Stimulated activated CD4-positive, alpha-beta T cell treated with anti-CD3 and anti-CD28 coated beads, TNF-alpha, amount 100 ng/mL, for 1 hour (primary cell): ENCODE data around the gene PTPN14.
"Not testable (repeated sequence)": the region's sequence is repeated elsewhere in the genome, so short reads cannot be mapped to it uniquely, and the experiment has no call there.

ENCODE experiments used
- DNase-seq, 3 donors: peaks; one replicate each; pipeline ENCODE4 v3.0.0-alpha.2; 2020; ENCODE audit warnings: low read depth in 3 of 3, low spot score in 1 of 3

PTPN14 gene

DNA sequence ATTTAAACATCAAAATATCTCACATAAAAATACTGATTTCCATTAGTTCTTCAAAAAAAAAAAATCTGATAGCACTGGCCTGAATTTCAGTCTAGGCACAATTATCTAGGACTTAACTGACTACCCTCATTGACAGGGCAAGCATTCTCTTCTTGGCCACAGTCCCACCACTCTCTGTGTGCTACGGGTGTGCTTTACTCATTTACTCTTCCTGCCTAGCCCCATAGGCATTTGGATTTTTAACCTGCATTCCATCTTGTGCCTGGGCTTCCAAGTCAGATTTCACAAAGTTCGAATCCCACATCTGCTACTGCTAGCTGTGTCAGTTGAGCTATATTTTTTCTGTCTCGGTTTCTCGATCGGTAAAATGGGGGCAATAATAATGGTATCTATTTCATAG is 38.0 kb downstream of the PTPN14 start:
- DNase-seq, result no peak

DNA sequence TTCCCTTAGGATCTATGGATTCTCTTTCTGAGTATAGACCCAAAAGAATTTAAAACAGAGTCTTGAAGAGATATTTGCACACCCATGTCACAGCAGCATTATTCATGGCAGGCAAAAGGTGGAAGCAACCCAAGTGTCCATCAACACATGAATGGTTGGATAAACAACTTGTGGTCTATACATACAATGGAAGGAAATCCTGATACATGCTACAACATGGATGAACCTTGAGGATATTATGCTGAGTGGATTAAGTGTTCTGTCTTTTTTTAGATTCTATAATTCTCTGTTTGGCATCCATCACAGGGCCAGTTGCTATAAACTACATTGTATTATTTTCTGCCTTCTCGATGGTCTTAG is 39.8 kb downstream of the PTPN14 start:
- no peak for DNase-seq

DNA sequence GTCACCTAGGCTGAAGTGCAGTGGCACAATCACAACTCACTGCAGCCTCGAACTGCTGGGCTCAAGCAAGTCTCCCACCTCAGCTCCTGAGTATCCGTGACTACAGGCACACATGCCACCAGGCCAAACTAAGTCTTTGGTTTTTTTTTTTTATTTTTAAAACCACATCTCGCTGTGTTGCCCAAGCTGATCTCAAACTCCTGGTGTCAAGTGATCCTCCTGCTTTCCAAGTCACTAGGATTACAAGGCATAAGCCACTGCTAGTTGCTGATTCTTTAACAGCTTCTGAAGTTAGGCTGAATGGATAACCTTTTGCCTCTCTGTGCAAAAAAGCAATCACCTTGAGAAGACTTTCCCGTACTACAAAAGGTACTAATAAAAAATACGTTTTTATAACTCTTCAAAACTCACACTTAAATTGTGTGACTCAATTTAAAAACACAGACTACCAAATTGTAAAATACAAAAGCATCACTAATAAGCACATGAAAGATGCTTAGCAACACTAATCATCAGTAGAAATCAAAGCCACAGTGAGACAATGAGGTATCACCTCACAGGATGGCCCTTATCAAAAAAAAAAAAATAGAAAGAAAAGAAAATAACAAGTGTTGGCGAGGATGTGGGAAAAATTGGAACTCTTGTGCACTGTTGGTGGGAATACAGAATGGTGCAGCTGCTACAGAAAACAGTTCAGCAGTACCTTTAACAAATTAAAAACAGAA is 40.3 kb downstream of the PTPN14 start:
- DNase-seq, result no peak

DNA sequence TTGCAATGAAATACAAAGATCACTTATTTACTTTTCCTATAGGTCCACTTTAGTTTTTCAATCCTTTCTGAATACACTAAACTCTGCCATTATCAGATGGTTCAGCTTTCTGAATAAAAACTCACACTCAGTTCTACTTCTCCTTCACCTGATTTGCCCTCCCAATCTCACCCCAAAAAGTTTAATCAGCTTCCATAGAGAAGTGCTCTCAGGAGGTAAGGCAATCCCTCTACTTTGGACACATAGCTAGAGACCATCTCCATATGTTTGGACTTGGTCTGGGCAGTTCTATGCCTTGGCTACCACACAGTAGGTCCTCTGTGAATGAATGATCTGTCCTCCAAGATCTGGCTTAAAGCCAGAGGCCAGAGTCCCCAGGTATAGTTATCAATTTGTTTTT is 40.9 kb downstream of the PTPN14 start:
- DNase-seq, result no peak

DNA sequence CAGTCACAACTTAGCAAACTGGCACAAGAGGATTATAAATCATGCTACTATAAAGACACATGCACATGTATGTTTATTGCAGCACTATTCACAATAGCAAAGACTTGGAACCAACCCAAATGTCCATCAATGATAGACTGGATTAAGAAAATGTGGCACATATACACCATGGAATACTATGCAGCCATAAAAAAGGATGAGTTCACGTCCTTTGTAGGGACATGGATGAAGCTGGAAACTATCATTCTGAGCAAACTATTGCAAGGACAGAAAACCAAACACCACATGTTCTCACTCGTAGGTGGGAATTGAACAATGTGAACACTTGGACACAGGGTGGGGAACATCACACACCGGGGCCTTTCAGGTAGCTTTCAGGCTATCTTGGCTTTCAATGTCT is 41.8 kb downstream of the PTPN14 start:
- not testable (repeated sequence) for DNase-seq

DNA sequence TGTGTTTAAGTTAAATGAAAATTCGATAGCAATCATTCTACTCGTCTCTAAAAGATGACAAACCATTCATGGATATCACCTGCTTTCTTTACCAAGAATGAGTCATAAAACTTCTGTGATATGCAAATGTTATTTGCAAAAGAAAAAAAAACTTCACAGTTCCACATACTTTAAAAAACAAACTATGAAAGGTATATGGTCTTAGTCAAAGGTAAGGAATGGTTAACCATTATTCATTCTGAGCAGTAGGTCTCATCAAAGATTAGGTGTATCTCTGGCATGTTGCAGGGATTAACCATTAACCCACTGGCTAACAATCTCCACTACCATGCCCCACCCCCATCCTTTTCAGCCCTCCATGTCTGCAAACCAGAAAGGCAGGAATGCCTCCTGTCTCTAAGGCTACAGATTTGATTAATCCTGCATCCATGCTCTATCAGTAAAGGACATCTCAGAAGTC is 44.4 kb downstream of the PTPN14 start:
- no peak for DNase-seq

DNA sequence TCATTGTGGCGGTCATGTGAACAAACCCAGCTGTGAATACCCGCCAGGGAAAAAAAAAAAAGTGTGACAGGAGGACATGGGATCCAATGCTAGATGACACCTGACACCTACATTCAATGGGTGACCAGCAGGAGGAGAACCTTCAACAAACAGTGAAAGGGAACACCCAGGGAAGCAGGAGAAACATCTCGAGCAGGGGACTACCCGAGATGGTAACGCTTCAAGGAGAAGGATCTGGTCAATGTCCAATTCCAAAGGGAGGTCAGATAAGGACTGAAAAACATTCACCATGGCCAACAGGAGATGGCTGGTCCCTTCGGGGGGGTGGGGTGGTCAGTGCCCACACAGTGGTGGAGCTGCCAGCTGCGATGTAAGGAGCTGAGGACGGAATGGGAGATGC is 46.3 kb downstream of the PTPN14 start:
- no peak for DNase-seq

DNA sequence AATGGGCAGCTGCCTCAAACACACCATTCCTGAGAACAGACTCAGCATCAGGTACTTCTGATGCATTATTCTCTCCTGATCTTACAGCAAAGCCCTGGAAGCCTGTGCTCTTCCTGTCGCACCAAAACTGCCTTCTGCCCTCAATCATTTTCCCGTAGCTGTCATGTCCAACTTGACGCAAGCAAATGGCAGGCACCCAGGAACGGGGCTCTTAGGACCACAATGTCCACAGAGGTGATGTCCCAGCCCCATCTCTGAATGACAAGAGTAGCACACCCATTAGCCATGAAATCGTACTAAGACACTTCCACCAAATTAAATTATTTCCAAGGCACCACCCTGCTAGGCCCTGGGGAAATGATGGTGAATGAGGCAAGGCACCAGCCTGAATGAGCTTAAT is 47.1 kb downstream of the PTPN14 start:
- DNase-seq, result no peak

DNA sequence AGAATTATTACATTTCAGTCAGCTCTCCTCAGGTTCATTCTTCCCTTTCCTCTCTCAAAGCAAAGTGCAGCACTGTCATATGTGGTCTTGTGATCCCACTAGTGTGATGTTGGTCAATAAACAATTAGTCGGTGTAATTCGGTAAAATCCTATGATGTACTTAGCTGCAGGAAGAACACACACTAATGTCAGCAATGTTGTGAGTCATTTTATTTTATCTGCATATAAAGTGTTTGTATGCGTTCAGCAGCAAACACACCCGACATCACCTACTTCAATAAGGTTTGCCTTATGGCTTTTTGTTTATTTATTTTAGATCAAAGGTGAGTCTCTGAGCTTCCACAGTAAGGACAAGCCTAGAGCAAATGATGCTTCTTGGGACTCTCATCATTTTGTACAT is 47.8 kb downstream of the PTPN14 start:
- no peak for DNase-seq

DNA sequence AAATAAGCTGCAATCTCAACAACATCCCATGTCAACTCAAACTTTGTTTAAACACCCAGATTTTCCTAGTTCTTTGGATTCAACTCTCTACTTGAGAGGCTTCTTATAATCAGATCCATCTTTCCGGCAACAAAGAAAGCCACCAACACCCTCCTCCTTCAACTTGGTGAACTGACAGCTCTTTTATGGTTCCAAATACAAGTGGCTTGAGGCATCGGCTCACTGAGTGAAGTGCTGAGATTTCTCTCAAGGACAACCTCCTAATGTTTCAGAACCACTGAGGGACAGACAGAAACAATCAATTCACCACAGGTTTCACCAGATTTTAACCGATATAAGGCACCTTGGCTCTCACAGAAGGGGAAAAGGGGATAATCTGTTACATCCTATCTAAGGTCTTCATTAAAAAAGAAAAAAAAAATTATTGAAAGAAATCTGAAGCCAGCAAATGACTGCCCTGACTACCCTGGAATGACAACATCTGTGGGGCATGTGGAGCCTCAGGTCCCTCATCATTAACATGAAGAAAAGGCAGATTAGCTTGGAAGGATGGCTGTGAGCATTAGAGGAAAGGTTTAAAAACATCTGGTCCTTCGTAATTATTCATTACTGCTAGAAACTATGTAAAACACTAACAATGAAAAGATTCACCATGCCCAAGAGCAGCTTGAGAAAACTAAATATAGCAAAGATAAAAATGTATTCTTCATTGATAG is 50.9 kb downstream of the PTPN14 start:
- no peak for DNase-seq

DNA sequence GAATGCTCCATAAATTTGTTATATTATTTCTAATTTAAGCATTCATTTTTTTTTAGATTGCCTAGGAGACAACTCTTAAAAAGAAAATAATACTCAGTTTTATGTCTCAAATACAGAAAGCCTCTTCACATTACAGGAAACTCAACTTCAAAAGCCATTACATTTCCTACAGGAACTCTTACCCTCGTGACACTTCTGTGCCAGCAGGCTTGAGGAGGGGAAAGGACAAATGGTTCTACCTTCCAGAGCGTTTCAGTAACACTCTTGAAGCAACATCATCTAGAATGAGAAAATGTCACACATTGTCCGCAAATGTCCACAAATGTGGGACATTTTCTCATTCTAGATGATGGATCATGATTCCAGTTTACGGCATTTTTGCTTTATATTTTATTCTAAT is 51.7 kb downstream of the PTPN14 start:
- DNase-seq, result no peak

DNA sequence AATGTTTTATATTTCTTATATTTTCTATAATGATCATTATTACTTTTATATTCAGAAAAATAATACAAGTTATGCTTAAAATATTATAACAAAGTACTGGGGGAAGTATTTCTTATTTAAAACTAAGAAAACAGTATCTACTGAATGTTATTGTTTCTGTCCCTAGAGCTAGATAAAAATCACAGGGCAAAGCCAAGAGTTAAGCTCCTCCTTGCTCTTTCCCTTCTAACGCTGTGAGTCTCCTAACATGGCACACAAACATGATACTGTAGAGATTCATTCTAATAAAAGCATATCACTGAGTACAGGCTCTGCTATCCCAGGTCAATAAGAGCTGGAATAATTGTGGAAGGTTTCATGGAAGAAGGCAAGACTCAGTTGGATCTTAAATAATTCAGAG is 53.4 kb downstream of the PTPN14 start:
- no peak for DNase-seq

DNA sequence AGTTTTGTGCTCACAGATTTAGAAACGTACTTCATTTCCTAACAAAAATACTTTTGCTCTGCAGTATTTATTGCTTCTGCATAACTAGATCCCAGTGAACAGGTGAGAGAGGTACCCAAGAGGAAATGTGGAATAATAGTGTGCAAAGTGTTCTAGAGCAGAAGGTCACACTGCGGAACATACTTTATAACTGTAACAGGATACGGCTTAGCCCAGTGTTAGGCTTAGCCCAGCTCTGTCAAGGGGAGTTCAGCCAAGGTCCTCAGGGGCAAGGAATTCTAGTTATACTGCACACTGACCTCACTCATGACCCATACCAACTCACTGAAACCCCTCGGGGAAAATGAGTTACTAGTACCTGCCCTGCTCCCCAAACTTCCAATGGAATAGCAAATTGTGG is 55.3 kb downstream of the PTPN14 start:
- DNase-seq, result no peak

DNA sequence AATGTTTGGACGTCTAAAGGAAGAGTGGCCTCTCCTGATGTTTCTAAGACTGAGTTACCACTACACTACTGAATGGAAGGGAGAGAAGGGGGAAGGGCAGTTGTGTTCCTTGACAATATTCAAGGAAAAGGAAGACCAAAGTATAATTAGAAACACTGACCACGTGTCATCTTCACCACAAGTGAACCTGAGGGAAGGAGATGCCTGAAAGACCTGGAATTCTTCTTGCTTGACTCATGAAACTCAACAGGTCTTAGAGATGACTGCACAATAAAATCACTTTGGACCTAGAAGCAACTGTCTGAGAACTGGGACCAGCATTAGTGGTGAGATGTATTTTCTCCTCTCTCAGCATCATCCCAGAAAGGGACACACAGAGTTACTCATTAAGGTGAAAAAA is 56.7 kb downstream of the PTPN14 start:
- no peak for DNase-seq

DNA sequence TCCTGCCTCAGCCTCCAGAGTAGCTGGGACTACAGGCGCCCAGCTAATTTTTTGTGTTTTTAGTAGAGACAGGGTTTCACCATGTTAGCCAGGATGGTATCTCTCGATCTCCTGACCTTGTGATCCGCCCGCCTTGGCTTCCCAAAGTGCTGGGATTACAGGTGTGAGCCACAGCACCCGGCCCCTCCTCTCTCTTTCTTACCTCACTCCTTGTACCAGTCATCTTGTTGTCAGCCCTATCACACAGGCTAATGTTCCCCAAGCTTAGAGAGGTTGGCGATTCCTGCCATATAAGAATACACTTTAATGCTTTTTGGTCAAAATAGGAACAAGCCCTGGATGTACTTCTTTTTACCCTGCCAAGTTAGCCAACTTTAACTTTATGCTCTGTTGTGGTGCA is 57.2 kb downstream of the PTPN14 start:
- DNase-seq, result not testable (repeated sequence)

DNA sequence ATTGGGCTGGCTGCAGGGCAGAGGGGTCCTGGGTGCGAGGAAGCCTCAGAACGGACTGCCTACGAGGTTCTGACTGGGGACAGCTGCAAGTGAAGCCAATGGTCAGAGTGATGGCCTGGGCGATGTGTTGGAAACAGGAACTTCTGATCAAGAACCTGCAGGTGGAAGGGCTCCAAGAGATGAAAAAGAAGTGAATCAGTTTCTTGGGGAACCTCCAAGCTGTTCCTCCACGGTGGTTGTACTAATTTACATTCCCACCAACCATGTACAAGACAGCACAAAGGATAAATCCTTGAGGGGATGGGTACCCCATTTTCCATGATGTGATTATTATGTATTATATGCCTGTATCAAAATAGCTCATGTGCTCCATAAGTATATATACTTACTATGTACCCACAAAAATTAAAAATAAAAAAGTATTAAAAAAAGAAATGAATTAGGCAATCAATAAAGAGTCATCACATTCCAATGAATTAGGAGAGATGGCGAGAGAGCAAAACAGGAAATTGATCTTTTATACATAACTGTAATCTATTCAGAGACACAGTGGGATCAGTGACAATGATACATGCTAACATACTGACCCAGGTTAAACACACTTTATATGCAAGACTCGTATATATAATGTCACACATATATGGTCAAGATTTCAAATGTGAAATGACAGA is 58.1 kb downstream of the PTPN14 start:
- DNase-seq, result no peak

DNA sequence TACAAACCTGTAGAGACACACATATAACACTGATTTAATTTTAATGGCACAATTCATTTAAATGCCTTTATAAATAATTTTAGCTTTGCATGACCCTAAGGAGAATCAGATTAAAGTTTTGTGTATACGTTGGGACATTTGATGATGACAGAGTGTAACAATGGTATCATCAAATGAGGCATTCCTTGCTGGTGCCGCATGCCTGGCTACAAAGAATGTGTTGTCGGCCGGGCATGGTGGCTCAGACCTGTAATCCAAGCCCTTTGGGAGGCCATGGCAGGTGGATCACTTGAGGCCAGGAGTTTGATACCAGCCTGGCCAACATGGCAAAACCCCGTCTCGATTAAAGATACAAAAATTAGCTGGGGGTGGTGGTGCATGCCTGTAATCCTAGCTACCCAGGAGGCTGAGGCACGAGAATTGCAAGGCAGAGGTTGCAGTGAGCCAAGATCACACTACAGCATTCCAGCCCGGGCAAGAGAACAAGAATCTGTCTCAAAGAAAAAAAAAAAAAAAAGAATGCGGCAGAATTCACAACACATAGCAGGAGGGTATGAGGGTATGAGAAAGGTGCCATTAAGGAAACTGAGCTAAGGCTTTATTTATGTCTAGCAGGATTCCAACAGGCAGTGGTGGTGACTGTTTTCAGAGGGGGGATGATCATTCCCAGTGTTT is 58.9 kb downstream of the PTPN14 start:
- no peak for DNase-seq

DNA sequence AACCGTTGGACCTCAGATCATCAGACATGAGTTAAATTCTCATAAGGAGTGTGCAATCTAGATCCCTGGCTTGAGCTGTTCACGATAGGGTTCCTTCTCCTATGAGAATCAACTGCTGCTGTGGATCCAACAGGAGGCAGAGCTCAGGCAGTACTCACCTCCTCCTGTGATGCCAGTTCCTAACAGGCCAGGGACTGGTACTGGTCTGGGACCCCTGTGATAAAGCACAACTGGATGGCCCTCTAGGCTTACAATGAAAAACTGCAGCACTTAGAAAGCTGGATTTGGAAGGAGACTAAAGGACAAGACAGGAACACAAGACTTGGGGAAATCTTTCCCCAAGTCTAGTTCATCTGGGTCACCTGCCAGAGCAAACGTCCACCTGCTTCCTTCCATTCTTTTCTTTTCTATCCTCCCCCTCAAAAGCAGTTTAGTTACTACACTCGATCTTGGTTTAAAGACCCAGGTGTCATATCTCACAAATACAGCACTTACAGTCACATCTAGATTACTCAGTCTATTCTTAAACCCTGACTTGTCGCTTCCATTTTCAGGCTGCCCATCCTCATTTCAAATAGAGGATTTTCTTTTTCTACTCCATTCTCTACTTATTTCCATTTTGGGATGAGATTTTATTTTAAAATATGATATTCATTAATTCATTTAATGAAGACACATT is 59.8 kb downstream of the PTPN14 start:
- no peak for DNase-seq

DNA sequence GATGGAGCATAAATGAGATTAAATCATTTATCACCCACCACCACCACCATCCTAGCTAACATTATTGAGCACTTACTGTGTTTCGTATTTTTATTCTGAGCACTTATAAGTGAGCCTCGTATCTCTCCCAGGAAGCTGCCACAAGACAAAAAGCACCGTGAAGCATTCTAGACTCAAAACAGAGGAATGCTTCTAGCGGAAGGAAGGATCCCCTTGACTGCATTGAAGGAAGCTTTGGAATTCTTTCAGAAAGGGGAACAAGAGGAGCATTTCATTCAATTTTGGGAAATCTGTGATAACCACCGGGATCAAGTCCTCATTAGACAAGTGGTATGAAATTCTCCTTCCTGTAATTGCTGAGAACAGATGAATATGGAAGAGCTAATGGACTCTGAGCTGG is 66.3 kb downstream of the PTPN14 start:
- no peak for DNase-seq

DNA sequence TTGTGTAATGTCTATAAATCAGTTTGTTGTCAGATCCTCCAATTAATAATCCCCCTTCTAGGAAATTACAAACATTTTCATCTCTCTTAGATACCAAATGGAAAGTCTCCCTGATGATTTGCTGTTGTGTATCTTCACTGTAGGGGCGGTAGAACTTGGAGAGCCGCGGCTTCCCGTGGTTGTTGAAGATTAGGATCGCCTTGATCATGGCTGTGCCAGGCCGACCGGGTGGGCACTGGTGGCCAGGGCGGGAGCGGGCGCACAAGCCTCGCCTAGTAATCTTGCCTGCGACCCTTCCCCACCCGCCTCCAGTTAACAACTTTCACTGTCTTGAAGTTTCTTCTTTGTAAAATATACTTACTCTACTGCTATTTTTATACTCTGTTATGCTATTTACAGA is 68.2 kb downstream of the PTPN14 start:
- DNase-seq, result not testable (repeated sequence)

DNA sequence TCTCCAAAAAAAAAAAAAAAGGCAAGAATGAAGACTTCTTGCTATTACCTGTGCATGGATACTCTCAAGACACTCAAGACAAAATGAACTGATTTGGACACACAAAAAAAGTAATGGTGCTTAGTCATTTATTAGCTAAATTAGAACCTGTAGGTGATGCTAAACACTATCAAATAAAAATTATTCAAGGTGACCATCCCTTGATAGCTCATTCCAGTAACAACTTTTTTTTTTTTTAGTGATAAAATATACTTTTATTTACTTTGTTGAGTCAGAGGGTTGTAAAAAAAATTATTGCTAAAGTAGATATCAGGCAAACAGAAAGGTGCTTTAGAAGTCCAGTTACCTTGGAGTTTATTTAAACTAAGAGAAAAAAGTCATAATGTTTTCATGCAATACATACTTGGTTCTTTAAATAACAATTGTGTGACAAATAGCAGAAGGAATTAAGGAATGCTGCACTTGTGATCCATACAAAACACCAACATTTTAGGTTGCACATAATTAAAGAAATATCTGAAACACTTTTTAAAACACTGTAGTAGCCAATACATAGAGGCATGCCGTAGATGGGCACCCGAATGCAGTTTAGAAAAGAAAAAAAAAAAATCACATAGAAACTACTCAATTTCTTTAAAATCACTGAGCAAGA is 69.3 kb downstream of the PTPN14 start:
- not testable (repeated sequence) for DNase-seq
